H1 (cell line): ENCODE results near the gene PKN3. TPM values are rescaled to one million over a fixed set of nuclear protein-coding genes. Genes with fewer than 3 reads are reported as not detected.

Source experiments
- CTCF ChIA-PET: fragments of 300-600 bp; sonication (Branson Sonifier 250); formaldehyde crosslinking; loops from one replicate; lab custom pipeline; 2021; ENCODE audit not compliant: partially characterized antibody; lab: Charles Lee
- POLR2A ChIA-PET: fragments of 300-600 bp; sonication (Branson Sonifier 250); formaldehyde crosslinking; loops from one replicate; lab custom pipeline; 2021; ENCODE audit warnings: inconsistent platforms; ENCODE audit not compliant: partially characterized antibody; lab: Charles Lee
- DNase-seq, 2 experiments: peaks; one replicate each; pipeline versions ENCODE4 v3.0.0 to v3.0.0-alpha.2; 2010 to 2022; ENCODE audit warnings: low spot score in 2 of 2, low read depth in 1 of 2, mixed read lengths in 1 of 2
- FAIRE-seq: peaks from 2 replicates; lab custom pipeline; 2011; peaks lifted over from hg19 to GRCh38; lab: Jason Lieb, UNC
- H2AFZ ChIP-seq: 2 replicates; pipeline ENCODE4 v1.8.1; 2012; ENCODE audit warnings: low read length, inconsistent platforms
- H2AK5ac ChIP-seq: 2 replicates; pipeline ENCODE4 v1.6.1; 2013; ENCODE audit warnings: low read depth, low read length
- H2BK120ac ChIP-seq: replicated peaks from 2 replicates; pipeline ENCODE3; 2013; ENCODE audit warnings: low read depth, low read length, inconsistent platforms
- H2BK12ac ChIP-seq: 2 replicates; pipeline ENCODE4 v1.6.1; 2013; ENCODE audit warnings: low read depth, low read length
- H2BK15ac ChIP-seq: 2 replicates; pipeline ENCODE4 v1.6.1; 2013; ENCODE audit warnings: low read length
- H2BK20ac ChIP-seq: 2 replicates; pipeline ENCODE4 v1.6.1; 2013; ENCODE audit warnings: low read length
- H2BK5ac ChIP-seq: 2 replicates; pipeline ENCODE4 v1.6.1; 2013; ENCODE audit warnings: low read depth, low read length
- H3K14ac ChIP-seq: 2 replicates; pipeline ENCODE4 v1.6.1; 2013; ENCODE audit warnings: inconsistent platforms; ENCODE audit not compliant: insufficient read length
- H3K18ac ChIP-seq: 2 replicates; pipeline ENCODE4 v1.6.1; 2013; ENCODE audit warnings: low read length; ENCODE audit errors: extremely low read depth
- H3K23ac ChIP-seq: 2 replicates; pipeline ENCODE4 v1.6.1; 2013; ENCODE audit warnings: inconsistent platforms; ENCODE audit not compliant: insufficient read length
- H3K23me2 ChIP-seq: 2 replicates; pipeline ENCODE4 v1.6.1; 2013; ENCODE audit warnings: low read depth, low read length
- H3K27ac ChIP-seq: 2 replicates; pipeline ENCODE4 v1.6.1; 2011; ENCODE audit warnings: low read depth, low read length, inconsistent platforms
- H3K27me3 ChIP-seq, 4 experiments: replicated peaks in 1 of 4; 1 replicate in 1 of 4; 2 replicates in 3 of 4; pipeline versions ENCODE4 v1.6.1 to v1.8.1; 2011 to 2013; ENCODE audit warnings: low read length in 3 of 4, mild to moderate bottlenecking in 3 of 4, inconsistent platforms in 2 of 4, mixed read lengths in 2 of 4, moderate library complexity in 1 of 4; ENCODE audit not compliant: control insufficient read depth in 3 of 4, insufficient read depth in 3 of 4; ENCODE audit errors: extremely low read depth in 1 of 4
- H3K36me3 ChIP-seq, 4 experiments: 2 replicates each; pipeline versions ENCODE4 v1.6.1 to v1.8.1; 2011 to 2013; ENCODE audit warnings: mild to moderate bottlenecking in 4 of 4, low read length in 3 of 4, moderate library complexity in 2 of 4, control low read depth in 1 of 4, inconsistent platforms in 1 of 4; ENCODE audit not compliant: insufficient read depth in 4 of 4, control insufficient read depth in 2 of 4
- H3K4ac ChIP-seq: replicated peaks from 2 replicates; pipeline ENCODE3; 2013; ENCODE audit warnings: low read length, low read depth, mixed read lengths, inconsistent platforms; ENCODE audit not compliant: insufficient read length
- H3K4me1 ChIP-seq, 4 experiments: replicated peaks in 1 of 4; 1 replicate in 1 of 4; 2 replicates in 3 of 4; pipeline versions ENCODE4 v1.6.1 to v1.8.1; 2011 to 2013; ENCODE audit warnings: low read length in 3 of 4, inconsistent platforms in 2 of 4, mixed read lengths in 1 of 4; ENCODE audit not compliant: insufficient read depth in 4 of 4, control insufficient read depth in 3 of 4
- H3K4me2 ChIP-seq, 2 experiments: 2 replicates each; pipeline versions ENCODE4 v1.6.1 to v1.8.1; 2011 to 2013; ENCODE audit warnings: low read depth in 2 of 2, low read length in 2 of 2, control low read depth in 1 of 2, inconsistent platforms in 1 of 2, mild to moderate bottlenecking in 1 of 2; ENCODE audit not compliant: insufficient read depth in 1 of 2
- H3K4me3 ChIP-seq, 4 experiments: fragments of 200-600, 300-600 bp in 1 of 4; sonication (generic), shearing (Covaris generic), sonication (Bioruptor Twin) in 1 of 4; 2 replicates each; pipeline versions ENCODE4 v1.5.1 to v1.8.1; 2011 to 2016; ENCODE audit warnings: low read length in 4 of 4, low read depth in 3 of 4, control low read depth in 2 of 4, inconsistent platforms in 2 of 4, mild to moderate bottlenecking in 2 of 4, mixed read lengths in 1 of 4, moderate library complexity in 1 of 4; ENCODE audit not compliant: insufficient read depth in 2 of 4; ENCODE audit errors: extremely low read depth in 1 of 4
- H3K56ac ChIP-seq: replicated peaks from 2 replicates; pipeline ENCODE3; 2013; ENCODE audit warnings: low read depth, mild to moderate bottlenecking, mixed read lengths, low read length, inconsistent platforms; ENCODE audit not compliant: insufficient read length
- H3K79me1 ChIP-seq: 2 replicates; pipeline ENCODE4 v1.6.1; 2013; ENCODE audit warnings: low read depth, low read length, control low read depth
- H3K79me2 ChIP-seq, 2 experiments: 2 replicates each; pipeline versions ENCODE4 v1.6.1 to v1.8.1; 2012 to 2013; ENCODE audit warnings: low read length in 2 of 2, mild to moderate bottlenecking in 2 of 2, inconsistent platforms in 1 of 2; ENCODE audit not compliant: insufficient read depth in 2 of 2, control insufficient read depth in 1 of 2
- H3K9ac ChIP-seq, 4 experiments: replicated peaks in 1 of 4; 1 replicate in 1 of 4; 2 replicates in 3 of 4; pipeline versions ENCODE4 v1.6.1 to v1.8.1; 2011 to 2013; ENCODE audit warnings: low read depth in 3 of 4, low read length in 3 of 4, control low read depth in 2 of 4, mild to moderate bottlenecking in 2 of 4, moderate library complexity in 2 of 4, inconsistent platforms in 1 of 4; ENCODE audit errors: extremely low read depth in 1 of 4
- H3K9me3 ChIP-seq, 2 experiments: 2 replicates each; pipeline versions ENCODE4 v1.6.1 to v1.8.1; 2012 to 2013; ENCODE audit warnings: mild to moderate bottlenecking in 2 of 2, moderate library complexity in 2 of 2, control low read depth in 1 of 2, inconsistent platforms in 1 of 2, low read depth in 1 of 2, low read length in 1 of 2, mixed read lengths in 1 of 2; ENCODE audit not compliant: insufficient read depth in 2 of 2
- H4K20me1 ChIP-seq, 2 experiments: replicated peaks in 1 of 2; 2 replicates each; pipeline versions ENCODE3 to v1.8.1; 2011 to 2013; ENCODE audit warnings: inconsistent platforms in 2 of 2, low read length in 2 of 2, mild to moderate bottlenecking in 1 of 2; ENCODE audit not compliant: insufficient read depth in 2 of 2, control insufficient read depth in 1 of 2
- H4K5ac ChIP-seq: 2 replicates; pipeline ENCODE4 v1.6.1; 2013; ENCODE audit warnings: low read length, low read depth, mixed read lengths, inconsistent platforms; ENCODE audit not compliant: insufficient read length
- H4K8ac ChIP-seq: 2 replicates; pipeline ENCODE4 v1.8.0; 2013; ENCODE audit warnings: mild to moderate bottlenecking, moderate library complexity, low read length, inconsistent platforms; ENCODE audit not compliant: insufficient read depth; ENCODE audit errors: extremely low read depth
- H4K91ac ChIP-seq: replicated peaks from 2 replicates; pipeline ENCODE3; 2013; ENCODE audit warnings: low read length, mixed read lengths, inconsistent platforms; ENCODE audit not compliant: insufficient read length
- ATF3 ChIP-seq: IDR thresholded peaks from 2 replicates; pipeline ENCODE4 v1.6.1; 2011; ENCODE audit warnings: low read depth, mild to moderate bottlenecking, low read length; ENCODE audit not compliant: insufficient read depth
- BCL11A ChIP-seq, 2 experiments: IDR thresholded peaks; one replicate each; pipeline ENCODE4 v1.6.1; 2011; ENCODE audit warnings: low read depth in 2 of 2, low read length in 2 of 2, mild to moderate bottlenecking in 2 of 2
- CHD1 ChIP-seq: IDR thresholded peaks from 2 replicates; pipeline ENCODE4 v1.6.1; 2012; ENCODE audit warnings: low read depth, low read length, improper control_type of control experiment
- HDAC2 ChIP-seq, 2 experiments: fragments of 300-600 bp in 1 of 2; sonication (generic) in 1 of 2; IDR thresholded peaks; 2 replicates each; pipeline ENCODE4 v1.6.1; 2011 to 2012; ENCODE audit warnings: low read depth in 2 of 2, low read length in 2 of 2, mild to moderate bottlenecking in 2 of 2, moderate library complexity in 2 of 2, borderline replicate concordance in 1 of 2, inconsistent platforms in 1 of 2
- JUN ChIP-seq: IDR thresholded peaks from 2 replicates; pipeline ENCODE4 v1.6.1; 2011; ENCODE audit warnings: low read depth, mild to moderate bottlenecking, improper control_type of control experiment, low read length
- MAFK ChIP-seq: IDR thresholded peaks from 2 replicates; pipeline ENCODE4 v1.6.1; 2012; ENCODE audit warnings: low read depth, mild to moderate bottlenecking, improper control_type of control experiment, low read length
- POU5F1 ChIP-seq: IDR thresholded peaks from 2 replicates; pipeline ENCODE4 v1.6.1; 2011; ENCODE audit warnings: low read depth, mild to moderate bottlenecking, low read length, moderate library complexity
- RBBP5 ChIP-seq: IDR thresholded peaks from 2 replicates; pipeline ENCODE4 v1.7.1; 2012; ENCODE audit warnings: low read depth, mild to moderate bottlenecking, inconsistent platforms, low read length, moderate library complexity, borderline replicate concordance
- TAF1 ChIP-seq: IDR thresholded peaks from 2 replicates; pipeline ENCODE4 v1.6.1; 2011; ENCODE audit warnings: mild to moderate bottlenecking, low read depth, low read length
- TAF7 ChIP-seq: optimal IDR thresholded peaks from 2 replicates; pipeline ENCODE3; 2011; ENCODE audit warnings: low read depth, mild to moderate bottlenecking, inconsistent platforms, low read length, moderate library complexity, borderline replicate concordance
- USF2 ChIP-seq: IDR thresholded peaks from 2 replicates; pipeline ENCODE4 v1.6.1; 2011; ENCODE audit warnings: low read length, improper control_type of control experiment
- YY1 ChIP-seq: IDR thresholded peaks from 2 replicates; pipeline ENCODE4 v1.6.1; 2011; ENCODE audit warnings: low read depth, mild to moderate bottlenecking, low read length
- WGBS, 2 experiments: shearing (Covaris generic) in 1 of 2; methylation state at CpG; one replicate each; pipeline versions ENCODE4 v1.1.6 to v1.1.7; 2013 to 2015; ENCODE audit warnings: low lambda C conversion rate in 2 of 2, mixed read lengths in 2 of 2, inconsistent platforms in 1 of 2, low coverage in 1 of 2, missing lambda C conversion rate in 1 of 2; ENCODE audit not compliant: insufficient replicate concordance in 2 of 2, insufficient coverage in 1 of 2, insufficient read length in 1 of 2; ENCODE audit errors: extremely low coverage in 1 of 2, missing lambda C conversion rate in 1 of 2; 5-methylcytosine and 5-hydroxymethylcytosine counted together
- polyA plus RNA-seq, 7 experiments: library from polyadenylated mRNA; depleted of rRNA in 3 of 7; stranded (reverse) in 5 of 7; unstranded in 2 of 7; fragments of >200 nt in 5 of 7; fragments of 200-250 nt in 2 of 7; gene quantifications; 1 replicate in 5 of 7; 2 replicates in 1 of 7; 4 replicates in 1 of 7; pipeline versions ENCODE4 v1.2.1 to v1.2.3, GENCODE V29; 2011 to 2013; ENCODE audit warnings: missing spikeins in 2 of 7, mixed read lengths in 2 of 7
- total RNA-seq: library from RNA; stranded (reverse); fragmentation: NEBNext Ultra II Directional; extraction: Animal tissue kit (Norgen Biotek cat#: 25700); gene quantifications from 2 replicates; pipeline ENCODE4 v1.2.1, GENCODE V29; 2021

PKN3 gene
- total and polyA plus RNA-seq, 2 of the 8 experiments (the other 6 are each of a cell fraction or from before 2014, with no cell fraction given): 15.7 to 16.3 TPM

- no peak overlapping the region for H3K4ac ChIP-seq
- H2BK15ac ChIP-seq: no peak overlapping the region
- no peak overlapping the region for H2BK12ac ChIP-seq
- CTCF ChIA-PET: interaction anchor here (0.5 to 1.4 kb wide), 5 partner anchors 14 to 1226 kb away, joined by 3 to 4 read pairs (median 3); partner anchors contain the start of gene SET
- H2BK20ac ChIP-seq: no peak overlapping the region
- H4K5ac ChIP-seq: no peak overlapping the region
- no peaks in the 10 kb centered on the region for H3K79me1 ChIP-seq
- no peak overlapping the region for H3K4me2 ChIP-seq
- no peaks in the 10 kb centered on the region for H3K9me3 ChIP-seq
- no peak overlapping the region for H2BK120ac ChIP-seq
- peaks cover 2 to 3% of the 10 kb centered on the region in 2 experiments for H4K20me1 ChIP-seq
- POLR2A ChIA-PET: interaction anchor here (12.5 to 46.1 kb wide), 2 partner anchors 14 to 28 kb away, joined by 133 to 1197 read pairs; partner anchors contain the start of genes DYNC2I2, SET and ZDHHC12
- H3K23ac ChIP-seq: no peak overlapping the region
- peaks cover 7% of the 10 kb centered on the region; the same call in 1 of the 2 replicates for H3K23me2 ChIP-seq
- peaks cover 0 to 4% (median 2%) of the 10 kb centered on the region in 4 experiments; a peak in 3 of 7 replicates for H3K4me1 ChIP-seq
- H3K4me3 ChIP-seq: no peak overlapping the region
- no peak overlapping the region for H4K91ac ChIP-seq
- DNase-seq: no peak
- no peak overlapping the region for H3K14ac ChIP-seq
- H2BK5ac ChIP-seq: no peak overlapping the region
- H2AFZ ChIP-seq: no peak overlapping the region
- H3K27ac ChIP-seq: no peak overlapping the region; the same call in 1 of the 2 replicates
- WGBS, 2 experiments: 86% methylated on average over 1 of the region's 1 CpG; no CpG with 5 or more reads in 1 of the 2 experiments
- no peaks in the 10 kb centered on the region for H3K27me3 ChIP-seq
- H4K8ac ChIP-seq: no peak overlapping the region
- H3K79me2 ChIP-seq: no peaks in the 10 kb centered on the region
- H3K18ac ChIP-seq: no peak overlapping the region
- H3K9ac ChIP-seq: no peak overlapping the region
- no peak overlapping the region for H3K56ac ChIP-seq
- peaks cover 0 to 5% (median 0%) of the 10 kb centered on the region in 4 experiments; a peak in 2 of 8 replicates for H3K36me3 ChIP-seq
- FAIRE-seq: no peak
- no peak overlapping the region for H2AK5ac ChIP-seq
- TF ChIP-seq BCL11A (IDR thresholded peaks at IDR 0.05; ENCODE audit: low read depth in 2 of 2, low read length in 2 of 2) (no peak), YY1 (no peak), USF2 (no peak), POU5F1 (no peak), TAF1 (no peak), RBBP5 (no peak), TAF7 (no peak), HDAC2 (IDR thresholded peaks at IDR 0.05; ENCODE audit: borderline replicate concordance in 1 of 2, low read depth in 2 of 2, low read length in 2 of 2) (no peak), ATF3 (no peak), MAFK (no peak), JUN (no peak), CHD1 (no peak)
Observed at GRCh38 chr9:128706045-128706444, 3.7 kb downstream of the PKN3 start.
